Thyroid gland (tissue), 4 donors: ENCODE data around the gene FIG4.
"Not testable (repeated sequence)": the region's sequence is repeated elsewhere in the genome, so short reads cannot be mapped to it uniquely, and the experiment has no call there.

Source experiments
- CTCF ChIP-seq, 6 experiments: fragments of 200-600 bp in 3 of 6; fragments of 450-650 bp in 3 of 6; sonication (generic) in 3 of 6; IDR thresholded peaks; one replicate each; pipeline ENCODE4 v1.5.1; 2016 to 2019; ENCODE audit warnings: antibody characterized with exemption in 6 of 6, mild to moderate bottlenecking in 2 of 6, inconsistent platforms in 1 of 6, moderate library complexity in 1 of 6
- POLR2A ChIP-seq, 2 donors: fragments of 450-650 bp; IDR thresholded peaks; one replicate each; pipeline ENCODE4 v1.6.1; 2017; ENCODE audit warnings: antibody characterized with exemption in 2 of 2, mild to moderate bottlenecking in 2 of 2, moderate library complexity in 1 of 2

- not testable (repeated sequence) for TF ChIP-seq CTCF, POLR2A (IDR thresholded peaks at IDR 0.05)
These were observed 178.4 kb downstream of the FIG4 start for GRCh38 chr6:109869398-109870088.
